Transverse colon (tissue), 4 donors: ENCODE data around the gene ANKRD44. TPM values are rescaled to one million over a fixed set of nuclear protein-coding genes. Genes with fewer than 3 reads are reported as not detected.

ENCODE experiments used
- DNase-seq: peaks from one replicate; pipeline ENCODE4 v3.0.0-alpha.2; 2019
- H3K27ac ChIP-seq, 4 donors: fragments of 200-600 bp; sonication (generic); 2 replicates each; pipeline ENCODE4 v1.5.1; 2016 to 2018; ENCODE audit warnings: inconsistent platforms in 4 of 4
- H3K27me3 ChIP-seq: fragments of 200-600 bp; sonication (generic); 2 replicates; pipeline ENCODE4 v1.5.1; 2017; ENCODE audit warnings: inconsistent platforms
- H3K36me3 ChIP-seq, 4 donors: fragments of 200-600 bp; sonication (generic); 2 replicates each; pipeline ENCODE4 v1.5.1; 2017 to 2019; ENCODE audit warnings: inconsistent platforms in 4 of 4
- H3K4me1 ChIP-seq, 4 donors: fragments of 200-600 bp; sonication (generic); 2 replicates each; pipeline ENCODE4 v1.5.1; 2017 to 2020; ENCODE audit warnings: inconsistent platforms in 4 of 4
- H3K4me3 ChIP-seq, 4 donors: fragments of 200-600 bp; sonication (generic); 1 replicate in 1 of 4; 2 replicates in 3 of 4; pipeline versions ENCODE4 v1.5.1 to v1.6.1; 2017 to 2019; ENCODE audit warnings: inconsistent platforms in 4 of 4
- H3K9me3 ChIP-seq, 2 donors: fragments of 200-600 bp; sonication (generic); 2 replicates each; pipeline ENCODE4 v1.5.1; 2017 to 2019; ENCODE audit warnings: inconsistent platforms in 2 of 2
- EP300 ChIP-seq: sonication (generic); formaldehyde crosslinking; IDR thresholded peaks from one replicate; pipeline ENCODE4 v1.6.1; 2017; ENCODE audit warnings: antibody characterized with exemption, low read depth
- POLR2A ChIP-seq: fragments of 450-650 bp; IDR thresholded peaks from one replicate; pipeline ENCODE4 v1.6.1; 2016; ENCODE audit warnings: antibody characterized with exemption, mild to moderate bottlenecking, moderate library complexity
- POLR2AphosphoS5 ChIP-seq, 3 donors: sonication (generic); formaldehyde crosslinking; IDR thresholded peaks; one replicate each; pipeline ENCODE4 v1.6.1; 2016; ENCODE audit warnings: antibody characterized with exemption in 3 of 3
- WGBS, 2 donors: methylation state at CpG; one replicate each; pipeline ENCODE4 v1.1.5; 2018; ENCODE audit warnings: low coverage in 1 of 2; 5-methylcytosine and 5-hydroxymethylcytosine counted together
- in situ Hi-C, 4 donors: fragments of 200-750 bp; cut with MboI; loops; one replicate each; pipeline versions ENCODE4 v1.15.0 to v1.15.1; 2017; ENCODE audit warnings: low sequenced_read_pairs in 3 of 4, low pct_ligation_motif_present in 1 of 4, low pct_unique_long_range_greater_than_20kb in 1 of 4
- intact Hi-C: fragments of 100-400 bp; cut with DNase I; formaldehyde crosslinking; loops from one replicate; pipeline ENCODE4 v1.15.1; 2023; ENCODE audit warnings: low total_unique reads
- total RNA-seq, 4 donors: library from RNA; depleted of rRNA; stranded (reverse); fragments of >200 nt; gene quantifications; one replicate each; pipeline ENCODE4 v1.1.0, GENCODE V29; 2016
- TF ChIP-seq, protein P1 (sequence below), 5 experiments: fragments of 200-600 bp in 3 of 5; fragments of 450-650 bp in 2 of 5; sonication (generic) in 3 of 5; IDR thresholded peaks; 1 replicate in 2 of 5; 2 replicates in 3 of 5; pipeline ENCODE4 v1.5.1; 2016 to 2017; ENCODE audit warnings: antibody characterized with exemption in 5 of 5, inconsistent platforms in 3 of 5, mild to moderate bottlenecking in 2 of 5, moderate library complexity in 1 of 5

ANKRD44 gene
- total RNA-seq, 4 donors from 2014 or later: 13.9 to 46.8 (median 27.5) TPM

DNA sequence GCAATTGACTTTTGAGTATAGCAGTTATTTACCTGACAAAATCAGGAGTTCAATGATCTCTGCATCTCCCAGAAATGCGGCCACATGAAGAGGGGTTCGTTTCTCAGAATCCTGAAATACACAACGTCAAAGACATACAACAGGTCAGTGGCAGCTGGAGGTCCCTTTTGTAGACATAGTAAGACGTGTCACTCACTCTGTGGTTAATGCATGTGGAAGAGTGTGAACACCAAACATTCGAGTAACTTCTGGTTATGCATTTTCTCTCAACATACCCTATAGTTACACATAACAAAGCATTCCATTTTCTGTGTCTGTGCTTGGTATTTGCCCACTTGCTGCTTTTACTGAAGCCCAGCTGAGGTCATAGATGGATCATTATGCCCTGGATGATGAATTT, 163.6 kb downstream of the ANKRD44 start:
- Histone ChIP-seq H3K4me3 (no peak overlapping the region), H3K27ac (peak overlapping the region in 3 of 4 donors; percentile 23 to 63 (median 56)), H3K9me3 (no peaks in the 10 kb centered on the region), H3K27me3 (no peaks in the 10 kb centered on the region), H3K36me3 (no peaks in the 10 kb centered on the region), H3K4me1 (peaks cover 6 to 54% (median 26%) of the 10 kb centered on the region in 4 donors)
- intact Hi-C loops (no loop called here), in situ Hi-C loops (no loop called here)
- DNase-seq: no peak
- TF ChIP-seq, protein P1, sequence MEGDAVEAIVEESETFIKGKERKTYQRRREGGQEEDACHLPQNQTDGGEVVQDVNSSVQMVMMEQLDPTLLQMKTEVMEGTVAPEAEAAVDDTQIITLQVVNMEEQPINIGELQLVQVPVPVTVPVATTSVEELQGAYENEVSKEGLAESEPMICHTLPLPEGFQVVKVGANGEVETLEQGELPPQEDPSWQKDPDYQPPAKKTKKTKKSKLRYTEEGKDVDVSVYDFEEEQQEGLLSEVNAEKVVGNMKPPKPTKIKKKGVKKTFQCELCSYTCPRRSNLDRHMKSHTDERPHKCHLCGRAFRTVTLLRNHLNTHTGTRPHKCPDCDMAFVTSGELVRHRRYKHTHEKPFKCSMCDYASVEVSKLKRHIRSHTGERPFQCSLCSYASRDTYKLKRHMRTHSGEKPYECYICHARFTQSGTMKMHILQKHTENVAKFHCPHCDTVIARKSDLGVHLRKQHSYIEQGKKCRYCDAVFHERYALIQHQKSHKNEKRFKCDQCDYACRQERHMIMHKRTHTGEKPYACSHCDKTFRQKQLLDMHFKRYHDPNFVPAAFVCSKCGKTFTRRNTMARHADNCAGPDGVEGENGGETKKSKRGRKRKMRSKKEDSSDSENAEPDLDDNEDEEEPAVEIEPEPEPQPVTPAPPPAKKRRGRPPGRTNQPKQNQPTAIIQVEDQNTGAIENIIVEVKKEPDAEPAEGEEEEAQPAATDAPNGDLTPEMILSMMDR (IDR thresholded peaks at IDR 0.05): no peak
- TF ChIP-seq POLR2AphosphoS5 (IDR thresholded peaks at IDR 0.05): no peak
- TF ChIP-seq POLR2A: no peak
- TF ChIP-seq EP300: no peak
- 57 to 63% methylated on average over 5 of the region's 5 CpGs for WGBS, 2 donors

DNA sequence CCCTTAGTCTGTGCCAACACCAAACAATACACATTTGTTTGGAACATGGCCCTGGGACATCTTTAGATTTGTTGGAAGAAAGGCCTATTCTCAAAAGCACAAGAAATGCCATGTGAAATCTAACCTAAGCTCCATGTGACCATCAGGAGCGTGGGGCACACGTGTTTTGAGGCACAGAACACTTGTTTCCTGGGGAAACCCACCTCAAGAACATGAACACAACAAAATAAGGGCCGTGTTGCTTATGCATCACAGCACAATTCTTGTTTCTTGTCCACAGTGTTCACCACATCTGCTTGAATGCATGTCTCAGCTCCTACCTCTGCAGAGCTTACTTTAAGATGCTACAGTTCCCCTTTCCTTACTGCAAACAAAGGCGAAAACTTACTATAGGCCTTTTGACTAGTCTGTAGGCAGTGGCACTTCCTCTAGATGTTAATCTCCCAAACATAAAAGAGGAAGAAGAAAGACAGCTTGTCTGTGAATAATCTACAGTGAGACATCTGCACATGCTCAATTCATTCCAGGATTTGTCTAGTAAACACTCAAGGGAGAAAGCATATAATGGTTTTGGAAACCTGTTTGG, 165.0 kb downstream of the ANKRD44 start:
- intact Hi-C loops: no loop called here
- Histone ChIP-seq H3K36me3 (no peaks in the 10 kb centered on the region), H3K27ac (peak overlapping the region in 2 of 4 donors; percentile 21 to 34), H3K27me3 (no peaks in the 10 kb centered on the region), H3K9me3 (no peaks in the 10 kb centered on the region), H3K4me1 (peaks cover 6 to 45% (median 26%) of the 10 kb centered on the region in 4 donors), H3K4me3 (no peak overlapping the region)
- 35 to 49% methylated on average over 4 of the region's 4 CpGs for WGBS, 2 donors
- in situ Hi-C loops: no loop called here
- TF ChIP-seq POLR2A (no peak), EP300 (no peak), POLR2AphosphoS5 (IDR thresholded peaks at IDR 0.05) (peak in 1 of 3 donors; percentile 31)
- TF ChIP-seq, protein P1 (IDR thresholded peaks at IDR 0.05): no peak
- DNase-seq: peak; percentile 20

DNA sequence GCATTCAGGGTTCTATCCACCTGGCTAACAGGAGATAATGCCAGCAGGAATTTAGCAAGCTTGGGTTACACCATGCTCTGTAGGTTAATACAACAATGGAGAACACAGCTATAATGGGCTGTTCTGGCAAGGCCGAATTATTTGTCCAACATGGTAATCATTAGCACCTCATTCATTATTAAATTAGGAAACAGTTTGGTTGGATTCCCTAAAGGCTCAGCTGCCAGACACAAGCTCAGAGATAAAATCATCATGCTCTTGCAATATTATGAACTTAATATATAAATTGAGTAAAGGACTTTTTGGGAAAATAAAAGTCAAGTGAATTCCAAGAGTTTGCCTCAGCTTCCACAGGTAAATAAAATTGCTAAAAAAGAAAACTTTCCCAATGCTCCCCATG, 166.4 kb downstream of the ANKRD44 start:
- Histone ChIP-seq H3K9me3 (no peaks in the 10 kb centered on the region), H3K36me3 (no peaks in the 10 kb centered on the region), H3K4me1 (peaks cover 6 to 39% (median 21%) of the 10 kb centered on the region in 4 donors), H3K4me3 (no peak overlapping the region), H3K27me3 (no peaks in the 10 kb centered on the region), H3K27ac (peak overlapping the region in 1 of 4 donors; percentile 34)
- TF ChIP-seq EP300 (no peak), POLR2AphosphoS5 (IDR thresholded peaks at IDR 0.05) (no peak), POLR2A (no peak)
- TF ChIP-seq, protein P1 (IDR thresholded peaks at IDR 0.05): no peak
- in situ Hi-C loops: no loop called here
- intact Hi-C loops: no loop called here
- no peak for DNase-seq
- 97% methylated on average over 1 of the region's 1 CpG; no CpG with 5 or more reads in 1 of the 2 donors for WGBS, 2 donors

DNA sequence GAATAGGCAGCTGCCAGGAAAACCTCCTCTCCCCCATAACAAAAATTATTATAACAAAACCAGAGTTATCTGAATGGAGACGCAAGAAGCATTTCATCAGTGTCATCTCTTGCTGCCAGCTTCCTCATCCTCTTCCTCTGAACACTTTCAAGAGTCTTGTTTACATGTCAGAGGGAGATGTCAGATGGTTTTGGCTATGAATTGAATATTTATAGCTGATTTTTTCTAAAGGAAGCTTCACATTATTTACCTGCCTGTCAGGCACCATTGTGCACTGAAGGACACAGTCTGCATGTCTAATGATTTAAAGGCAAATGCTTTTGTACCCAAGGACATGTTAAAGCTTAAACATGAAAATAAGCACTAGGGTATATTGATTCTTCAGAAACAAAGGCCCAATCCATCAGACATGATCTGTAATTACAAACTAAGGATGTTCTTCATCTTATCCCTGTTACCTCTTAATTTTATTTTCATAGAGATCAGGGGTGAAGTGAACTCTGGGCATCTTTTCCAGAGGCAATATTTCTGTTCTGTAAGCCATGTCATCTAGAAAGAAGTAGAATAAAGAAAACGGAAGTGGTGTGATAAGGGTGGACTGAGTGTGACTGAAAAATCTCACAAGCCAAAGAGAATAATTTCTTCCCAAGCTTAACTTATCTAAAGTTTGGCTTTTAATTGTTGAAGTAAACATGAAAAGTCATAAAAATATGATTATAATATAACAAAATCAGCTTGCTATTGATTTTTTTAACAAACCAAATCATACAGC, 168.7 kb downstream of the ANKRD44 start:
- Histone ChIP-seq H3K27ac (no peak overlapping the region), H3K27me3 (no peaks in the 10 kb centered on the region), H3K4me3 (no peak overlapping the region), H3K9me3 (no peaks in the 10 kb centered on the region), H3K4me1 (peaks cover 6 to 32% (median 20%) of the 10 kb centered on the region in 4 donors), H3K36me3 (no peaks in the 10 kb centered on the region)
- 50 to 61% methylated on average over 2 of the region's 2 CpGs for WGBS, 2 donors
- in situ Hi-C loops (no loop called here), intact Hi-C loops (no loop called here)
- TF ChIP-seq, protein P1 (IDR thresholded peaks at IDR 0.05): no peak
- no peak for TF ChIP-seq POLR2A
- TF ChIP-seq EP300: no peak
- TF ChIP-seq POLR2AphosphoS5 (IDR thresholded peaks at IDR 0.05): no peak
- no peak for DNase-seq
